Hepatocyte (in vitro differentiated cells): ENCODE measurements around the gene KLF5. TPM values are rescaled to one million over a fixed set of nuclear protein-coding genes. Genes with fewer than 3 reads are reported as not detected.

ENCODE experiments used
- DNase-seq: peaks from one replicate; pipeline ENCODE4 v3.0.0-alpha.2; 2016; ENCODE audit warnings: low spot score
- H2AFZ ChIP-seq: fragments of 200-600 bp; sonication (generic); 2 replicates; pipeline ENCODE4 v1.6.0; 2016; ENCODE audit warnings: antibody characterized with exemption, mild to moderate bottlenecking
- H3K27ac ChIP-seq: fragments of 200-600 bp; sonication (generic); 2 replicates; pipeline ENCODE4 v1.5.1; 2016; ENCODE audit warnings: mild to moderate bottlenecking
- H3K27me3 ChIP-seq: fragments of 200-600 bp; sonication (generic); 2 replicates; pipeline ENCODE4 v1.6.1; 2016
- H3K36me3 ChIP-seq: fragments of 200-600 bp; sonication (generic); replicated peaks from 2 replicates; pipeline ENCODE4 v1.5.1; 2016; ENCODE audit warnings: low read depth; ENCODE audit not compliant: insufficient read depth
- H3K4me1 ChIP-seq: fragments of 200-600 bp; sonication (generic); 2 replicates; pipeline ENCODE4 v1.5.1; 2016; ENCODE audit warnings: mild to moderate bottlenecking, moderate library complexity; ENCODE audit not compliant: insufficient read depth
- H3K4me2 ChIP-seq: fragments of 200-600 bp; sonication (generic); 2 replicates; pipeline ENCODE4 v1.6.0; 2016
- H3K4me3 ChIP-seq: fragments of 200-600 bp; sonication (generic); 2 replicates; pipeline ENCODE4 v1.5.1; 2016; ENCODE audit warnings: mild to moderate bottlenecking
- H3K79me2 ChIP-seq: fragments of 200-600 bp; sonication (generic); 2 replicates; pipeline ENCODE4 v1.6.0; 2017; ENCODE audit warnings: mild to moderate bottlenecking
- H3K9me2 ChIP-seq: fragments of 200-600 bp; sonication (generic); replicated peaks from 2 replicates; pipeline ENCODE4 v1.6.0; 2017; ENCODE audit warnings: mild to moderate bottlenecking; ENCODE audit not compliant: insufficient read depth
- H3K9me3 ChIP-seq: fragments of 200-600 bp; sonication (generic); 2 replicates; pipeline ENCODE4 v1.5.1; 2016; ENCODE audit warnings: low read depth, mild to moderate bottlenecking
- H4K20me1 ChIP-seq: fragments of 200-600 bp; sonication (generic); 2 replicates; pipeline ENCODE4 v1.6.0; 2016; ENCODE audit warnings: mild to moderate bottlenecking; ENCODE audit not compliant: insufficient read depth, poor library complexity, severe bottlenecking
- CTCF ChIP-seq: fragments of 200-600 bp; sonication (generic); IDR thresholded peaks from 2 replicates; pipeline ENCODE4 v1.5.1; 2016; ENCODE audit warnings: antibody characterized with exemption, mild to moderate bottlenecking; ENCODE audit not compliant: poor library complexity
- EZH2 ChIP-seq: fragments of 200-600 bp; sonication (generic); IDR thresholded peaks from 2 replicates; pipeline ENCODE4 v1.6.1; 2016; ENCODE audit warnings: antibody characterized with exemption, mild to moderate bottlenecking, borderline replicate concordance
- EZH2phosphoT487 ChIP-seq: fragments of 200-600 bp; sonication (generic); IDR thresholded peaks from one replicate; pipeline ENCODE4 v1.6.1; 2018; ENCODE audit warnings: antibody characterized with exemption, mild to moderate bottlenecking, low read depth, moderate library complexity; ENCODE audit not compliant: unreplicated experiment, severe bottlenecking
- WGBS: methylation state at CpG from one replicate; pipeline ENCODE4 v1.1.6; 2016; ENCODE audit warnings: low lambda C conversion rate; ENCODE audit errors: missing lambda C conversion rate; 5-methylcytosine and 5-hydroxymethylcytosine counted together
- polyA plus RNA-seq: library from polyadenylated mRNA; unstranded; fragments of >200 nt; fragmentation: Nextera tagmentation; extraction: Ambion mirVana; gene quantifications from 2 replicates; pipeline ENCODE4 v1.2.1, GENCODE V29; 2016
- small RNA-seq: library from RNA; depleted of rRNA; stranded (forward); fragments of <200 nt; gene quantifications from one replicate; pipeline ENCODE3, GENCODE V24; 2014
- total RNA-seq: library from RNA; depleted of rRNA; stranded (reverse); fragments of >200 nt; gene quantifications from 2 replicates; pipeline ENCODE4 v1.2.3, GENCODE V29; 2014

Gene KLF5
- total and polyA plus RNA-seq, 2 experiments from 2014 or later: 92.6 to 99.9 TPM

GRCh38 chr13:73119612-73120011 lies 60.8 kb downstream of the KLF5 start:
- no peaks in the 10 kb centered on the region for H3K36me3 ChIP-seq
- no peak overlapping the region for H3K4me2 ChIP-seq
- TF ChIP-seq CTCF (no peak), EZH2phosphoT487 (no peak), EZH2 (no peak)
- 90% methylated on average over 3 of the region's 3 CpGs for WGBS
- no peaks in the 10 kb centered on the region for H3K27me3 ChIP-seq
- no peaks in the 10 kb centered on the region for H4K20me1 ChIP-seq
- H3K9me3 ChIP-seq: no peaks in the 10 kb centered on the region
- H3K79me2 ChIP-seq: no peaks in the 10 kb centered on the region
- H3K9me2 ChIP-seq: no peaks in the 10 kb centered on the region
- H3K27ac ChIP-seq: no peak overlapping the region
- H3K4me3 ChIP-seq: no peak overlapping the region
- H2AFZ ChIP-seq: no peak overlapping the region
- H3K4me1 ChIP-seq: no peaks in the 10 kb centered on the region
- DNase-seq: no peak

Small RNAs within 50 kb of the gene (small RNA-seq; reads per million reads assigned to genes)
- not detected for gene RNU6-66P
